ENCODE measurements around the gene GORAB.

The GORAB gene

DNA sequence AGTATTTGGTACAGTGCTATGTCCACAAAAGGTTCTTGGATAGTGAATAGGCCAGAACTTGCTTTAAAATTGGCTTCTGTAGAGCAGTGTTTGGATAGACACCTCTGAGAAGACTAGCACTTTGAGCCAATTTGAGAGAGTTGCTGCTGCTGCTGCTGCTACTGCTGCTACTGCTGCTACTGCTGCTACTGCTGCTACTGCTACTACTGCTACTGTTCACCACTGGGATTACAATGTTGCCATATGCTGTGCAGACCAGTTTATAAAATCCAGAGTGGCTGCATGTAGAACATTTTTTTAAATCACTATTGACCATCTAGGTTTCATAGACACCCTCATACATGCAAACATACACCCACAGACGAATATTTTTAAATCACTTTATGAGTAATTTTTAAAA, 15.3 kb downstream of the GORAB start:
- ATAC-seq (replicated peaks; ENCODE audit: extremely low read depth, poor library complexity, severe bottlenecking) (no peak), DNase-seq (ENCODE audit: low spot score in 2 of 2) (no peak)
- H3K4me3 Mint-ChIP-seq = no peak overlapping the region
- H3K36me3 Mint-ChIP-seq (ENCODE audit: insufficient read depth) = peaks cover 51% of the 10 kb centered on the region
- peaks cover 5% of the 10 kb centered on the region for H3K4me1 Mint-ChIP-seq
- no peak overlapping the region for H3K27ac Mint-ChIP-seq (ENCODE audit: low read depth)
- no peaks in the 10 kb centered on the region for H3K9me3 Mint-ChIP-seq
- no peaks in the 10 kb centered on the region for H3K27me3 Mint-ChIP-seq

DNA sequence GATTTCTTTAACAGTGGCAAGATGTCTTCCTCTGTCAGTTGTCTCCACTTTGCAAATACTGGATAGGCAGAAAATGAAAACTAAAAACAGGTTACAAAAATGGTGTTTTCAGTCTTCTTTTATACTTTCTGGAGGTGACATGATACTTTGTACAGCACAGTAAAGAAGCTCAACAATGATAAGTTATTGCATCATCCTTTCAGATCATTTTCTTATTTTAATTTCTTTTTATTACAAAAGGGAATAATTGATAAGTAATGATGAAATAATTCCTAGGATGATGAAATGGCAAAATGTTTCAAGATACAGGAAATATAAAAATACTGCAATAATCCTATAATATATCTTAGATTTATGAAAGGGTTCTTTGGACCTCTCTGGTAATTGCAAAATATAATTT, 16.5 kb downstream of the GORAB start:
- Mint-ChIP-seq H3K4me1 (peaks cover 5% of the 10 kb centered on the region), H3K9me3 (no peaks in the 10 kb centered on the region), H3K27me3 (no peaks in the 10 kb centered on the region), H3K27ac (ENCODE audit: low read depth) (no peak overlapping the region), H3K4me3 (no peak overlapping the region), H3K36me3 (ENCODE audit: insufficient read depth) (peaks cover 50% of the 10 kb centered on the region)
- DNase-seq (ENCODE audit: low spot score in 2 of 2) (no peak), ATAC-seq (replicated peaks; ENCODE audit: extremely low read depth, poor library complexity, severe bottlenecking) (no peak)

DNA sequence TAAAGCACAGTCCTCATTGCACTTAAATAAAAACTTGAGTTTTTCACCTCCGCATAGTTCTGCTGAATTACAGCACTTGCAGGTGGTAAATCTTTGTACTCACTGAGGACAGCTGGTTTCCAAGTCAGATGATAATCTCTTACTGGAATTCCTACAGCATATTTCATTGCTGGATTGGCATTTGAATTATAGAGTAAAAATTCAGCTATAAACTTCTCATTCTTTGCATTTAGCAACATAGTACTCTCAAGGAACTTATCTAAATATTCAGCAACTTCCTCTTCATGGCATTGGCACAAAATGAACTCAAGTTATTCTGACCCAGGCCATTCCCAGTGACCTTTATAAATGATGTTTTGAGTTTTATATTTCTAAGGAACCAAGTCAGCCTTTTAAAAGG, 23.4 kb downstream of the GORAB start:
- no peak overlapping the region for H3K27ac Mint-ChIP-seq (ENCODE audit: low read depth)
- DNase-seq (ENCODE audit: low spot score in 2 of 2) (no peak), ATAC-seq (replicated peaks; ENCODE audit: extremely low read depth, poor library complexity, severe bottlenecking) (no peak)
- no peak overlapping the region for H3K4me3 Mint-ChIP-seq
- no peaks in the 10 kb centered on the region for H3K9me3 Mint-ChIP-seq
- peaks cover 19% of the 10 kb centered on the region for H3K36me3 Mint-ChIP-seq (ENCODE audit: insufficient read depth)
- H3K27me3 Mint-ChIP-seq = no peaks in the 10 kb centered on the region
- no peaks in the 10 kb centered on the region for H3K4me1 Mint-ChIP-seq

DNA sequence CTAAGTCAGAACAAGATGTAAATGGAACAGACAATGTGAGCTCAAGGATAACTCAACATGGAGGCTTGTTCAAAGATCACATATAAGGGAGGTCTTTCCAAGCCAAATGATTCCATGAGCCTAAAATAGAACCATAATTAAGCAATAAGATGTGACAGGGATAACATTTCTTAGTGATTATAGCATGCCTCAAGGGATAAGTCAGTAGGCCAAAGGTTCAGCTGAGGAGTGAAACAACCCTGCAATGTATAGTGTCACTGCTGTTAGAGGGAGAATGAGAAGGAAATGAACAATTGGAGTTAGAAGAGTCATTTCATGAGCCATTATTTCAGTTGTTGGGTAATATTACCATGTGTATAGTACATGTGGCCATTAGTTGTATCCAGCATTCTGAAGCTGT, 25.0 kb downstream of the GORAB start:
- Mint-ChIP-seq H3K27ac (ENCODE audit: low read depth) (no peak overlapping the region), H3K36me3 (ENCODE audit: insufficient read depth) (peaks cover 12% of the 10 kb centered on the region), H3K4me3 (no peak overlapping the region), H3K9me3 (no peaks in the 10 kb centered on the region), H3K4me1 (no peaks in the 10 kb centered on the region), H3K27me3 (no peaks in the 10 kb centered on the region)
- ATAC-seq (replicated peaks; ENCODE audit: extremely low read depth, poor library complexity, severe bottlenecking) (no peak), DNase-seq (ENCODE audit: low spot score in 2 of 2) (no peak)

DNA sequence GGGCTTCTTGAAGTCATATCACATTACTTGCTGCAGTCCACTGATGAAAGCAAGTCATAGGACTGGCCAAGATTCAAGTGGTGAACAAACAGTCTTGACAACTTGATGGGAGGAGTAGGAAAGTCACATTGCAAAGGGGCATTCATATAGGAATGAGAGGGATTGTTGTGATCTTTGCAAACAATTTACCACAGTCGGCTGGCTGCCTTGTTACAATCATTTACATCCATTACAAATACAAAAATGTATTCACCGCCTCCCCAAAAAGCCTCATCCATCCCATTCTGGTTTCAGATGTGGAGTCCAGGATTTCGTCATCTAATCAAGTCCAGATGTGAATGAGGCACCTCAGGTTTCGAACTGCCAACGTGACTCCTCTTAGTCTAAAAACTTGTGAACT, 26.8 kb downstream of the GORAB start:
- no peaks in the 10 kb centered on the region for H3K9me3 Mint-ChIP-seq
- DNase-seq (ENCODE audit: low spot score in 2 of 2) = no peak
- H3K4me1 Mint-ChIP-seq = peaks cover 13% of the 10 kb centered on the region
- H3K36me3 Mint-ChIP-seq (ENCODE audit: insufficient read depth) = peaks cover 2% of the 10 kb centered on the region
- ATAC-seq (replicated peaks; ENCODE audit: extremely low read depth, poor library complexity, severe bottlenecking) = no peak
- H3K27ac Mint-ChIP-seq (ENCODE audit: low read depth) = no peak overlapping the region
- H3K27me3 Mint-ChIP-seq = no peaks in the 10 kb centered on the region
- no peak overlapping the region for H3K4me3 Mint-ChIP-seq

DNA sequence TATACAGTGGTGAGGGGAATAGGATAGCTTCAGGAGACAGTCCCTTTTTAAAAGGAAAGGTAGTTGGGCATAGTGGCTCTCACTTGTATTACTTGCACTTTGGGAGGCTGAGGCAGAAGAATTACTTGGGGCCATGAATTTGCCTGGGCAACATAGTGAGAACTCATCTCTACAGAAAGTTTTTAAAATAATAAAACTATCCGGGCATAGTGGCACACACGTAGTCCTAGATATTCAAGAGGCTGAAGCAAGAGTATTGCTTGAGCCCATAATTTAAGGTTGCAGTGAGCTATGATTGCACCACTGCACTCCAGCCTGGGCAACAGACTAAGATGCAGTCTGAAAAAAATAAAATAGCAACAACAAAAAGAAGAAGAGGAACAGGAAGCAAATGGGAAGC, 27.2 kb downstream of the GORAB start:
- Mint-ChIP-seq H3K9me3 (no peaks in the 10 kb centered on the region), H3K27me3 (no peaks in the 10 kb centered on the region), H3K4me3 (no peak overlapping the region), H3K27ac (ENCODE audit: low read depth) (no peak overlapping the region), H3K36me3 (ENCODE audit: insufficient read depth) (peaks cover 2% of the 10 kb centered on the region), H3K4me1 (peaks cover 15% of the 10 kb centered on the region)
- ATAC-seq (replicated peaks; ENCODE audit: extremely low read depth, poor library complexity, severe bottlenecking) (no peak), DNase-seq (ENCODE audit: low spot score in 2 of 2) (no peak)

DNA sequence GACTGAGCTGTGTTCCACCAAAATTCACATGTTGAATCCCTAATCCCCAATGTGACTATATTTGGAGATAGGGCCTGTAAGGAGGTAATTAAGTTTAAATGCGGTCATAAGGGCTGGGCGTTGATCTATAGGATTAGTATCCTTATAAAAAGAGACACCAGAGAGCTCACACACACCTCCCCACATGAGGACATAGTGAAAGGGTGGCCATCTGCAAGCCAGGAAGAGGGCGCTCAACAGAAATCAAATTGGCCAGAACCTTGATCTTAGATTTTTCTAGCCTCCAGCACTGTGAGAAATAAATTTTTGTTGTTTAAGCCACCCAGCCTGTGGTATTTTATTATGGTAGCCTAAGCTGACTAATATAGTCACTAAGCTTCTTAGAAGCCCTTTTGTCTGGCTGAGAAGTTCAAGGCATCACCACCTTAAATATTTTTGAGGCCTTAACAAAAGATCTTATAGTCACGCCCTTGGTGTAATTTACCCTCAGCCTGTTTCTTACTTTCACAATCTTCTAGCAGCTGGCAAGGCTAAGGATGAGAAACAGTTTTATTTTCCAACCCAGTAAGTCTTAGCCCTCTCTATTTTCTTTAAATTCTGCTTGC, 28.8 kb downstream of the GORAB start:
- no peak for ATAC-seq (replicated peaks; ENCODE audit: extremely low read depth, poor library complexity, severe bottlenecking)
- Mint-ChIP-seq H3K9me3 (no peaks in the 10 kb centered on the region), H3K4me3 (no peak overlapping the region), H3K27ac (ENCODE audit: low read depth) (no peak overlapping the region), H3K4me1 (peaks cover 15% of the 10 kb centered on the region), H3K36me3 (ENCODE audit: insufficient read depth) (peaks cover 2% of the 10 kb centered on the region), H3K27me3 (no peaks in the 10 kb centered on the region)
- no peak for DNase-seq (ENCODE audit: low spot score in 2 of 2)

DNA sequence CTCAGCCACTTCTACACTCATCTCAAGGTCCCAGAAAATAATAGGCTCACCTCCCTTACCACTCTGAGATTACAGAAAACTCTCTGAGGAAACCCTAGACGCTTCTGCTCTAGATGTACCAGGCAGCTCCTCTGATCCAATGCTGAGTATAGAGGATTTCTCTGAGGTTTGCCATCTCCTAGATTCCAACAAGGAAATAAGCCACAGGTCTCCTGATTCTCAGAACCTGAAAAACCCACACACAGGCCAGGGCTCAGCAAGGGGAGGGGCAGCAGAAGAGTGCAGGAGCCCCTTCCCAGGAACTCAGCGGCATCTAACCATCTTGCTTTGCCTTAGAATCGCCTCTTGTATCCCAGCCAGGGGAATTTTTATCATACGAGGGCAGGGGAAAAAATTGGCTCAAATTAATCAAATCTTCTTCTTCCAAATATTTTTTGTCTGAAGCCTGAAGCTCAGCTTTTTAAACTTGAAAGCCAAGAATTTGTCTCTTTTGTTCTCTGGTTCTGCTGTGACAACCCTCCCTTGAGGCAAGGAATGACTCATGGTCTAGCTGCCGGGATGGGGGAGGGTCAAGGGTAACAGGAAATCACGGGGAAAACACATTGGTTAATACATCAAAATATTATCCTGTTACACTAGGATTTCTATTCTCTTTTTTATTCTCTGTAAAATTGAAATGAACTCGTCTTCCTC, 30.8 kb downstream of the GORAB start:
- Mint-ChIP-seq H3K27me3 (no peaks in the 10 kb centered on the region), H3K4me3 (no peak overlapping the region)
- no peak for ATAC-seq (replicated peaks; ENCODE audit: extremely low read depth, poor library complexity, severe bottlenecking)

DNA sequence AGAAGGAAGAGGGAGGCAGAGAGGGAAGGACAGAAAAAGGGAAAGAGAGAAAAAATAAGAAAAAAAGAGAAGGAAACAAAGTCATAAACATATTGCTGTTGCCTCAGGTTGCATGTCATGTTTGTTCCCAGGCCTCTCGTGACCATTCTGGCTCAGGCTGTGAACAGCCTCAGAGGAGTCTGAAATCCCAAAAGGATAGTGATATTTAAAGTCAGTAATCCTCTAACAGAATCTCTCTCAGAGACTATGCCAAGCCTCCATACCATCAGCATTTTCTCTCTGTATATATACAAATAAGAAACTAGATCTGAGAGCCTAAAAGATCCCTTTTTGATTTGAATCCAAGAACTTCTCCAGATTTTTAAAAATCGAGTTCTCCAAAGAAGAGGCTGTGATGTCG, 35.2 kb downstream of the GORAB start:
- Mint-ChIP-seq H3K4me1 (peaks cover 15% of the 10 kb centered on the region), H3K27me3 (peaks cover 27% of the 10 kb centered on the region), H3K9me3 (peaks cover 7% of the 10 kb centered on the region), H3K36me3 (ENCODE audit: insufficient read depth) (no peaks in the 10 kb centered on the region), H3K27ac (ENCODE audit: low read depth) (no peak overlapping the region), H3K4me3 (no peak overlapping the region)
- ATAC-seq (replicated peaks; ENCODE audit: extremely low read depth, poor library complexity, severe bottlenecking) (no peak), DNase-seq (ENCODE audit: low spot score in 2 of 2) (no peak)

More for the DNA sequence above, 30.8 kb downstream of the GORAB start:
- H3K4me1 Mint-ChIP-seq = peaks cover 15% of the 10 kb centered on the region
- peaks cover 2% of the 10 kb centered on the region for H3K36me3 Mint-ChIP-seq (ENCODE audit: insufficient read depth)
- H3K27ac Mint-ChIP-seq (ENCODE audit: low read depth) = no peak overlapping the region
- H3K9me3 Mint-ChIP-seq = no peaks in the 10 kb centered on the region
- no peak for DNase-seq (ENCODE audit: low spot score in 2 of 2)

DNA sequence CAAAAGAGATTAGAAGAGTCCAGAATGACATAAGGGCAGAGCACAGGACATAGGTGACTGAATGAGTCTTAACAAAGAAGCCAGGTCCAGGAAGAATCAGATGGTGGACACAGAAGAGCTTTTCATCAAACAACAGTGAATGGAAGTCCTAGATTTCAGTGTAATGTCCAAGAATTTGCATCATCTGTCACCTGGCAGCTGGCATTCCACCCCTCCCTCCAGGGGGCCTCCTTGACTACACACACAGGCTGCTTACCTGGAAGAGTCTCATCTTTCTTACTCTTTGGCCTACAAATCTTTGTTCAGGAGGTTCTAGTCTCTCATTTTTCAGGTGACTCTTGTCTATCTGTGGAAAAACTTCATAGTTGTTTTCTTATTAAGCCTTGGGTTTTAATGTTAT, 36.2 kb downstream of the GORAB start:
- Mint-ChIP-seq H3K27ac (ENCODE audit: low read depth) (no peak overlapping the region), H3K4me1 (peaks cover 7% of the 10 kb centered on the region), H3K9me3 (peaks cover 7% of the 10 kb centered on the region), H3K27me3 (peaks cover 28% of the 10 kb centered on the region), H3K4me3 (no peak overlapping the region), H3K36me3 (ENCODE audit: insufficient read depth) (no peaks in the 10 kb centered on the region)
- no peak for ATAC-seq (replicated peaks; ENCODE audit: extremely low read depth, poor library complexity, severe bottlenecking)
- DNase-seq (ENCODE audit: low spot score in 2 of 2) = no peak

DNA sequence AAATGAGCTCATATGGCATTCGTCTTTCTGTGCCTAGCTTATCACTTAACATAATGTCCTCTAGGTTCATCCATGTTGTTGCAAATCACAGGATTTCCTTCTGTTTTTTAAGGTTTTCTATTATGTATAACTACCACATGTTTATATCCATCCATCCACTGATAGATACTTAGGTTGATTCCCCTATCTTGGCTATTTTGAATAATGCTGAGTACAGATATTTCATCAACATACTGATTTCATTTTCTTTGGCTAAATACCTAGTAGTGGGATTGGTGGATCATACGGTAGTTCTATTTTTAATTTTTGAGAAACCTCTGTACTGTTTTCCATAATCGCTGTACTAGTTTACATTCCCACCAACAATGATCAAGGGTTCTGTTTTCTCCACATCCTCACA, 45.0 kb downstream of the GORAB start:
- H3K27ac Mint-ChIP-seq (ENCODE audit: low read depth) = no peak overlapping the region
- H3K4me1 Mint-ChIP-seq = no peaks in the 10 kb centered on the region
- no peaks in the 10 kb centered on the region for H3K36me3 Mint-ChIP-seq (ENCODE audit: insufficient read depth)
- no peak for ATAC-seq (replicated peaks; ENCODE audit: extremely low read depth, poor library complexity, severe bottlenecking)
- DNase-seq (ENCODE audit: low spot score in 2 of 2) = no peak
- H3K9me3 Mint-ChIP-seq = peaks cover 2% of the 10 kb centered on the region
- H3K27me3 Mint-ChIP-seq = peaks cover 27% of the 10 kb centered on the region
- no peak overlapping the region for H3K4me3 Mint-ChIP-seq

DNA sequence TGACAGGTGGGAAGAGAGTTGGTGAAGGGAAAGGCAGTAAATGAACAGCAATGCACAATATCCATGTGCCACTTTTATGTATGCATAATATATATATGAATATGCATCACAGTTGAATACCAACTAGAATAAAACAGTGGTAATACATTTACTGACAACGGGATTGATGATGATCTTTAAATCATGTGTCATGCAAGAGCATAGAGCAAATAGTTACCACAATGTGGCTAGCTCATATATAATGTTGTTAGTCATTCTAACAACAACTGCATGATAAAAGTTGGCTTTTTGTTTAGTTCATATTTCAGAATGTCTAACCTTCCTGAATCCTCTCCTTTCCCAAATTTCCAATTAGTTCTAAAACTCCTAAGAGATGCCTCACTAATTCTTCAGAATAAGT, 46.4 kb downstream of the GORAB start:
- ATAC-seq (replicated peaks; ENCODE audit: extremely low read depth, poor library complexity, severe bottlenecking) = no peak
- Mint-ChIP-seq H3K4me1 (no peaks in the 10 kb centered on the region), H3K4me3 (no peak overlapping the region), H3K36me3 (ENCODE audit: insufficient read depth) (no peaks in the 10 kb centered on the region), H3K9me3 (no peaks in the 10 kb centered on the region), H3K27me3 (peaks cover 25% of the 10 kb centered on the region), H3K27ac (ENCODE audit: low read depth) (no peak overlapping the region)
- no peak for DNase-seq (ENCODE audit: low spot score in 2 of 2)

DNA sequence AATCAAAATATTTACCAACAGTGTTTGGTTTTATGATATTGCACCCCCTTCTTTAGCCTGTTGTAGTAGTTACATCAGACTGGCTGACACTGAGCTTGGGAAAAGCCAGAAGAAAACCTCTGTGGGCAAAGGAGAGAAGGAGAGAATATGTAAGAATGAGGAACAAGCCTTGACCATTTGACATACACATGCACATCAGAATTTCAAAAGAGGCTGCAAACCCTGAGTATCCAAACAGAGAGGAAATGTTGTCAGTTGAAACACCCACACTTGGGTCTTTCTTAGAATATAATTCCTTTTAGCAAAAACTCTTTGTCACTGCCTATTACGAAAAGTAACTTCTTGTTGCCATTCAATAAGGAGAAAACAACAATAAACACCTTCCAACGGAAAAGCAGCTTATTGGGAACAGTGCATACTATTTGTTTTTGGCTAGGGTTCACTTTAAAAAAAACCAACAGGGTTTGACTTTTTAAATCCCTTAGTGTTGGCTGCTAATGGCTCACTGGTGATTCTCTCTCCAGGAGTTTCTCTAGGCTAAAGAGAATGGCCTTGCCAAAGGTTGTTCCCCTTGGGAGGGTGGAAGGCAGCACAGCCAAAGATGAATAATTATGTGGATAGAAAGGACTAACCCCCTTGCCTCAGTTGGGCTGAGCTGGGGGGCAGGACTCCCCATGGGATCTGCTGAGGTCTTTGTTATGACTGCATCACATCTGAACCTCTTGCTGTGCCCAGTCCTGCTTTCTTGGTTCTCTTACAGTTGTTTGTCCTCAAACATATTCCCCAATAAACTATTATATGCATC, 48.9 kb downstream of the GORAB start:
- no peak for ATAC-seq (replicated peaks; ENCODE audit: extremely low read depth, poor library complexity, severe bottlenecking)
- DNase-seq (ENCODE audit: low spot score in 2 of 2) = no peak
- H3K27me3 Mint-ChIP-seq = peaks cover 49% of the 10 kb centered on the region

More for the DNA sequence above, 48.9 kb downstream of the GORAB start:
- Mint-ChIP-seq H3K9me3 (no peaks in the 10 kb centered on the region), H3K36me3 (ENCODE audit: insufficient read depth) (no peaks in the 10 kb centered on the region), H3K4me1 (no peaks in the 10 kb centered on the region), H3K4me3 (no peak overlapping the region), H3K27ac (ENCODE audit: low read depth) (no peak overlapping the region)
